Activated CD4-positive, alpha-beta T cell treated with anti-CD3 and anti-CD28 coated beads, Interleukin-2, amount 50 U/mL, for 24 hours (primary cell): ENCODE measurements around the gene MGLL.

Experiments
- DNase-seq, 2 donors: peaks; one replicate each; pipeline ENCODE4 v3.0.0-alpha.2; 2020; ENCODE audit warnings: low read depth in 1 of 2, low spot score in 1 of 2

MGLL gene

DNA sequence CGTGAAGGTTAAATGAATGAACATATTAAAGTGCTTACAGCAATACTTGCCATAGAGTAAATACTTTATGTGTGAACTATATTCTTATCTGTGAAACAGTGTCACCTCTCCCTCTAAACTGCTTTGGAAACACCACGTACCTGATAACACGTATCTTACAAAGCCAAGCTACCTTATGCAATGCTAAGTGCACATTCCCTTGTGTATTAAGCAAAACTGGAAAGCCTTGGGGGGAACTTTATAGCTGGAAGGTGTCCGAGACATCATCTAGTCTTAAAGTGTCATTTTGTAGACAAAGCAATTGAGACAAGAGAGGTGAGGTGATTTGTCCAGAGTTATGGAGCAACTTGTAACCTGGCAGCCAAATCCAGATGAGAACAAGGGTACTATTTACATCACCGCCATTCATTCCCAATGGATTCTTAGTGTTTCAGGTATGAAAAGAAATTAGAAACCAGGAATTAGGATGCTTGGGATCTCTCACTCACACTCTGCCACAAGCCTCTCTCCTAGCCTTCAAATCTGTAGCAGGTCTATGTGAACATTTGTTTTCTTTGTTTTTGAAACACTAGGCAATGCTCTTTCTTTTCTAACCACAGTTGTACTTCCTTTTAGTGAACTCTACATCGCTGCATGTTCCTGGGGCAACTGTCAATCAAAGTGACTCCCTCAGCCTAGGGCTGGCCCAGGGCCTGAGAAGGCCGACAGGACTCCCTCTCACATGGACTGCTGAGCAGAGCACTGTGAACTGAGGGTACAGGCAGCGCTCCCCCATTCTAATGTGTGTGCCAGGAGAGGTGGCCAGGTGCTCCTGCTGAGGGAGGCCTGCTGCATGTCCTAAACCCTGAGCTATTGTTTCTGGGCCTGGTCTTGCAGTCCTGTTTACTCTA is 13.9 kb upstream of the MGLL start:
- no peak for DNase-seq

DNA sequence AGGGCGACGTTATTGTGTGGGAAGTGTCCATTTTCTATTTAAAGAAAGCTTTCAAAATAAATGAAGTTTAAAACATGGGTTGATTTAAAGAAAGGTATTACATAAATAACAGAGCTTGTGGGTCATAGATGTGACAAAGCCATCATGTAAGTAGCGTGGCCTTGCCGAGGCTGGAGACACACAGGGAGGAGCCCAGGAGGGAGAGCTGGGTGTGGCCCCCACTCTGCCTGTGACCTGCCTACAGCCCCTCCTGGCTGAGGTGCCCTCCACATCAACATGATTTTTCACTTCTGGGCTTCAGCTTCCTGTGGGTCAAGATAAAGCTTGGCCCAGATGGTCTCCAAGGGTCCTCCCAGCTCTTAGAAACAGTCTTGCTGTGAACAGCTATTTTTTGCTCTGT is 12.5 kb upstream of the MGLL start:
- no peak for DNase-seq

DNA sequence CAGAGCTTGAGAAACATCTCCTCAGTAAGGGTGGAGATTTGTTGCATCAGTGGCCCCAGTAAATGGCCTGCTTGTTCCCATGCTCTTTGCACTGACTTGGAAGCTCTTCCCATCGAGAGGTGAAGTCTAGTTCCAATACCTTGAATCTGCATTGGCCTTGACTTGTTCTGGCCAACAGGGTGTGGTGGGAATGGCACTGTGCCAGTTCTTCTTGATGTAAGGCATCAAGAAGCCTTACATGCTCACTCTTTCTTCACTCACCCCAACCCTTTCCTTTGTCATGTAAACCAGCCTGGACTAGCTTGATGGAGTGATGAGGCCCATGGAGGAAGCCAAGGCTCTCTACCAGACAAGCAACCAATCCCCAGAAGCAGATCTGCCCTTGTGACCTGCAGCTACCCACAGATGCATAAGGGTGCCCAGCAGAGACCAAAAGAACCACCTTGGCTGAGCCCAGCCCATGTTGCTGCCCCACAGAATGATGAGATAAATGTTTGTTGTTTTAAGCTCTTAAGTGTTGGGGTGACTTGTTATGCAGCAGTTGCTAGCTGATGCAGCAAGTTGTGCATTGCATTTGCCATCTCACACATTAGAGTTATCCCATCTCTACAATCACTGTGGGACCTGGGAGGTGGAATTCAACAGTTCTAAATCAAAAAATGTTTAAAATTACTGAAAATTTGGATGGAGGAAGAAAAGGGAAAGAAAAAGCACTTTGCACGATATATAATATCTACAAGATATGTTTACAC is 11.1 kb upstream of the MGLL start:
- DNase-seq: no peak

DNA sequence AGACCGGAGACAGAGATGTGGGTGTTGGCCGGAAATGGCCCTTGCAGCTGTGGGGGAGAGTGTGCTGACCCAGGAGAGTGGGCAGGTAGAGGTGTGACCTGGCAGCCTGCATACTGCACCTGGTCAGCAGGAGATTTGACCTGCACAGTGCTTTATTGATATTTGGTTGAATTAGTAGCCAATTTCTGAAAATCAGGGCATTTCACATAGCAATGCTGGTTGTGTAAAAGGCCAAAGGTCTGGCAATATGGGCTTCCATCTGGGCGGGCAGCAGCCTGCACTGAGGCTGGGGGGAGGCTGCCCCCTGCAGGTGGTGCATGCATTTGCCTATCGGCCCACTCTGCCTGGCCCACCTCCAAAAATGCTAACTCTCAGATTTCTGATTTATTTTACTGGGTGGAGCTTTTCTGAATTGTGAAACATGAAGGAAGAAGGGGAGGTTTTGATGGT is 9.4 kb upstream of the MGLL start:
- DNase-seq: no peak

DNA sequence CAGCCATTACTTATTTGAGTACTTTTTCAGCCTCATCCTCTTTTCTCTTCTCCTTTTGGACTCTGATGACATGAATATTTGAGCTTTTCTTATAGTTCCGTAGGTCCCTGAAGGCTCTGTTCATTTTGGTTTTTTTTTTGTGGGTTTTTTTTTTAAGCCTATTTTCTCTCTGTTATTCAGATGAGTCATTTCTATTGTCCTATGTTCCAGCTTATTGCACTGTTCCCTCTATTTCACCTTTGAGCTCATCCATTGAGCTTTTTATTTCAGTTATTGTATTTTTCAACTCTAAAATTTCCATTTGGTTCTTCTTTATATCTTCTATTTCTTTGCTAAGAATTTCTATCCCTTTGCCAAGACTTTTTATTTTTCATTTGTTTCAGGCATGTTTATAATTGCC is 7.2 kb upstream of the MGLL start:
- DNase-seq: no peak

DNA sequence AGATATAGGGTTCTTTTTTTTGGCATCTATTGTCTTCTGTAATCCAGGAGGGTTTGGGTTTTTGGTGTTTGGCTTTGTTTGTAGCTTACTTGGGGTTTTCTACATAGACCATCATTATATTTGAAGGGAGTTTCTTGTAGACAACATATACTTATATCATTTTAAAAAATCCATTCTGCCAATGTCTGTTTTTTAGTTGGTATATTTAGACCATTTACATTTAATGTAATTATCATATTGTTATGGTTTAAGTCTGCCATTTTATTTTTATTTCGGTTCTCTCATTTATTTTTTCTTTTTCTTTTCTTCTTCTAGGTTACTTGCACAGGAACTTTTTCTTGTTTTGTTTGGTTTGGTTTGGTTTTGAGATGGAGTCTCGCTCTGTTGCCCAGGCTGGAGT is 5.5 kb upstream of the MGLL start:
- no peak for DNase-seq

DNA sequence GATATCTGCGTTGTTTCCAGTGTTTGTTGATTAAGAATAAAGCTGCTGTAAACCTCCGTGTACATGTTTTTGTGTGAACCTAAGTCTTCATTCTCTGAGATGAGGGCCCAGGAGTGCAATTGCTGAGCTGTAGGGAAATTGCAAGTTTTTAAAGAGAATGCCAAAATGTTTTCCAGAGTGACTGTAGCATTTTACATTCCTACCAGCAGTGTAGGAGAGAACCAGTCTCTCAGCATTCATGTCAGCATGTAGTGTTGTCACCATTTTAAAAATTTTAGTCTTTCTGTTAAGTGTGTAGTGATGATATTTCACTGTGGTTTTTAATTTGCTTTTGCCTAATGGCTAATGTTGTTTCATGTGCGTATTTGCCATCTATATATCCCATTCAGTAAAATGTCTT is 3.4 kb upstream of the MGLL start:
- no peak for DNase-seq

DNA sequence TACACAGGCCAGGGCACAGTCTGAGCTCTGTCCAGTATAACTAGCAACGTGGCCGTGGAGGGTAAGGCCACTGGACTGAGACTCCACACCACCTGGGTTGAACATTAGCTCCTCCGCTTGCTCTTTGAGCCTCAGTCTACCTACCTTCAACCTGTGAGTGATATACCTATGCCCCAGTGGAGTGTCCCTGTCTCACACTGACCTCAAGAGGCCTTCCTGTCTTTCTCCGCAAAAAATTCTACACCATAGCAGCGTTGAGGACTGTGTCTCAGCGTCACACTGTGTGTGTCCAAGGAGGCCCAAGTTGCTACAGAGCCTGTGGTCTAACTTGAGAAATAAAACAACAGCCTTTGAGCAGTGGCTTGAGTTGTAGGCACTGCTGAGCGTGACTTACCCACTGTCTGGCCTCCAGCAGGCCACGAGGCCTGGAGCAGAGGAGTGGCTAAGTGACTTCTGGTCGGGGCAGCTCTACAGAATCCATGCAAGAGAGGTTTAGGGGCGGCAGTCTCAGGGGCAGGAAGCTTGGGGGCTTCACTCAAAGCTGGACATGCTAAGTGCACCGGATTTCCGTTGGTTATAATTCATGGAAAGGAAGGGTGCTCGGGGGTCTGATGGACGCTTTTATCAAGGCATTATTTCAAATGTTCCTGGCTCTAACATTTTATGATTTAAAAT is 2.0 kb upstream of the MGLL start:
- DNase-seq: no peak

DNA sequence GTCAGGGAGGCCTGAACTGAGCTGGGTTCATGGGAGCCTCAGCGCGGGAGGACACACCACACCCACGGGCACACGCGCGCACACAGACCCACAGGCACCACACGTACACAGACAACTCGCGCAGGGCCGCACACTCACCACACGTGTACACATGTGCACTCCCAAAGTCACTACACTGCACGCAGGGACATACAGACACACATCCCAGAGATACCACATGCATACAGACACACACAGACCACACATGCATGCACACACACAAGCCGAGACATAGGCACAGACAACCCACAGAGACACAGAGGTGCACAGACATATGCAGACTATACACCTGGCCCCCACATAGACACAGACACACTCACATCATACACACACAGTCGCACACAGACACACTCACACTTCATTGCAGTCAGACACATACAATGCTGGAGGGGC is 1.1 kb upstream of the MGLL start:
- DNase-seq: no peak

DNA sequence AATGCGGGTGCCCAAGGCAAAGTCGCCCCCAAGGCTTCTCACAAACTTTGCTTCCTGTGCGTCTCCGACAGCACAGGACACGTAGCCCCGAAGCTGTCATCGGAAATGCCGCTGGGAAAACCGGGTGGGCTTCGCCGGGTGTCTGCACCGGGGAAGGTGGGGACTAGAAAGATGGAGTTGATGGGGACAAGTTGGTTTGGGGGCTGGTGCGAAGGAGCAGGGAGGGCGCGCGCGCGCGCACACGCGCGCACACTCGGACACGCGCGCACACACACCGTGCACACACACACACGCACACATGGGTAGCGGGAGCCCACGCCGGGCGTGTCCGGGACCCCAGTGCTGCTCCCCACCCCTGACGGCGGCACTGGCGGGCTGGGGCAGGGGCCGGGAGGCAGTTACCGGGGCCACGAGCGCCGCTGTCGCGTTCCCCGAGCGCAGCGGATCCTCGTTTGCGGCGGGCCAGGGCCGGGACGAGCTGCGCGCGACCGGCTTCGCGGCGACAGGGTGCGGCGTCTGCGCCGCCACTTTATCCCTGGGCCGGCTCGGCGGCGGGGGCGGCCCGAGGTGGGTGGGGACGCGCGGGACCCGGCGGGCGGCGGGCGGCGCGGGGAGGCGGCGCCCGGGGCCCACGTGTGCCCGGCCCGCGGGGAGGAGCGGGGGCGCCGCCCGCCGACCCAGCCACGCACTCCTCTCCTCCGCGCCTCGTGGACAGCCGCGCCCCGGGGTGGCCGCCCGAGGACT is 539 bp upstream of the MGLL start:
- DNase-seq: no peak

DNA sequence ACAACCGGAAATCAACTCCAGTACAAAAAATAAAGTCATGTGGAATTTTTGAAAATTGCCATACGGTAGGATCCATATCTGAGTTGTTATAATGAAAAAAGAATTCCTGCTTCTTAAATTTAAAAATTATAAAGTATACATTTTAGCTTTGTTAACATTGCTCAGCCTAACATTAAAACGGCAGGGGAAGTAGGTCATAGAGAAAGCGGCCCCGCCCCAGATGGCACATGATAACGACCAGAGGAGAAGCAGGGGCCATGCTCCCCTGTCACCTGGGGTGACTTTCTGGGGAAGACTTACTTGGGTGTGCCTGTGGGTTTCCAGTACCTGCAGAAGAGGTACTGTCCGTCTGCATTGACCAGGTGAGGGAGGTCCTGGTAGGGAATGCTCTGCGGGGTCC is 921 bp downstream of the MGLL start:
- DNase-seq: no peak

DNA sequence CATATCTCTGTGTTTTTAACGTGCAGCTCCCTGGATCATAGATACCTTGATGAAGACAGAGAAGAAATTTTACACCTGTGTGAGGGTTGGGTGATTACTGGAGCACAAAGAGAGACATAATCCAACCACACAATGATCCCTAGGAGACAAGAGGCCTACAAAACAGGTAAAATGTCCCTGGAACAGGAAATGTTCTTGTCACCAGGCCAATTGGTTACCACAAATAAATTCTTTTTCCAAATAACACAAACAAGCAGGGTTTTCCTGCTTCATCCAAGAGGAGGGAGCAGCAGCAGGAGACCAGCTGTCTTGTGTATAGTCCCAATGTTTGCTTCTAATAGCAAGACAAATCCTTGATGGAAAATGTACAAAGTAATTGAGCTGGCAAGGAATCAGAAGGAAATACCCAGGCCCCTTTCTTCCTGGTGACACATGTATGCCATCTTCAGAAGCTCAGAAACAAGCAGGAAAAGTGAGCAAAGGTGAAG is 1.4 kb downstream of the MGLL start:
- DNase-seq: no peak

DNA sequence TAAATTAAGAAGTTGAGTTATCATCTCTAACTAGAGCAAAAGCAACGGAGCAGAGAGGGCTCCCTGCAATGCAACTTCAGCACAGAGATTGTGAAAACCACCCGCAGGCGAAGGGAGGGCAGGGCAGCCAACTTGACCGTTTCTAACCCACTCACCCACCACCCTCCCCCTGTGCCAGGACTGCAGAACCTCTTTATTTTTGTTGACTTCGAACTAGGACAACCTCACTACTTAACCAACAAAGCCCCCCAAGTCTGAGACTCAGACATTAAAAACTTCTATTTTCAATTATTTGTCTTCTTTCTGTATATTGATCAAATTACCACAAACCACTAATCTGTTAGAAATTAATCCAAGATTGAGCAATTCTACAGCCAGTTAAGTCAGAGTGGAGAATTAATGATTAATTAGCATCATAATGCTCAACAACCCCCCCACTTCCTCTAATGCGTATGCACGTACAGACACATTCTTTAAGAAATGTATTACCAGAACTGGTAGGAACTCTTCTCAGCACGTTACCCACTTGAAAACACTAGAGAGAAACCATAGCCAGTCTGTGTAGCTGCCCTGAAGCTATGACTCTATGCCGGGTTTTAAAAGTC is 2.0 kb downstream of the MGLL start:
- no peak for DNase-seq

DNA sequence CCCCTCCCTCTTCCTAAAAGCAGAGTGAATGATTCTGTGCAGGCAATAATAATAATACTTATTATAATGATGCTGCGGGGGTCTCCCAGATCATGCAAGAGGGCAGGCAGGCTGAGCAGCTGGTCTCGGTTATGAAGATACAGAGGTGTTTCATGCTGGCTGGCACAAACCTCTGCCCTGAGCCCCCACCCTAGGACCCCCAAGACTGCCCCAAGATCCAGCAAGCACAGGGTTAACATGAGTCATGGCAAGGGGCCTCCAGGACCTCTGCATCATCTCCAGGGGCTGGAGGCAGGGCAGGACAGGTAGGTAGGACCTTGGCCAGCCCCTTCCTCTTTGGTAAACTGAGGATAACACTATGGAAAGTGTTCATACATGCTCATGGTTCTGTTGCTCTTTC is 2.7 kb downstream of the MGLL start:
- no peak for DNase-seq

DNA sequence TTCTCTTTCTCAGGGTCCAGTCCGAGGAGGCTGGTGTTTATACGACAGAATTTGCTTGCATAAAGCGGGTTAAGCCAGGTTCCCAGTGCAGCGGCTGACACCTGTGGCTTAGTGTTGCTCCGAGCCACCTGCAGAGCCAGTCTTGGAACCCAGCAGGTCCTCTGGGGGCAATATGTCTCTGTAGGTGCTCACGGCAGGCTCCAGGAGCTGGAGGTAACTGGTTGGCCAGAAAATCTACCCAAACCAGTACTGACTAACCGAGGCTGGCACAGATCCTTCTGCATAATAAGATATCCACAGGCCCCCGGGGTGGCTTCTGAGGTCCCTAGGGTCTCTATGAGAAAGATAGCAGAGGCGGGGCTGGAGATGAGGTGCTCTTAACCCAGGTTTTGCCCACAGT is 3.2 kb downstream of the MGLL start:
- no peak for DNase-seq

DNA sequence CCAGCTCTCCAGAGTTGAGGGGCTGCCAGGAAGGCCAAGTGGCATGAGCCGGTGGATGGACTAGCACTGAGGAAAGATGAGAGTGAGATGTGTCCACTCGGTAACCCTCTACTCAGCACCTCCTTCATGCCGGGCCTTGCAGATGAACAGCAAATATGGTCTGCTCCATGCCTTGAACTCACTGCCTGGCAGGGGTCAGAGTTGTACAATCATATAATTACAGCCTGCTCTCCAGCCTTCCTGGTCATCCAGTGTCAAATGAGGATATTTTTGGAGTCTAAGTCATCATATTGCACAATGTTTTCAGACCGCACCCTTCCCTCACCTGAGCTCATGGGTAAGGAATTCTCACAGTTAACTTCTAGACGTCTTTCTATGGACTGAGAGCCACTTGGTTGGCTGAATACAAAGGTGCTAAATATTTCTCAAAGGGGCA is 4.9 kb downstream of the MGLL start:
- DNase-seq: no peak

DNA sequence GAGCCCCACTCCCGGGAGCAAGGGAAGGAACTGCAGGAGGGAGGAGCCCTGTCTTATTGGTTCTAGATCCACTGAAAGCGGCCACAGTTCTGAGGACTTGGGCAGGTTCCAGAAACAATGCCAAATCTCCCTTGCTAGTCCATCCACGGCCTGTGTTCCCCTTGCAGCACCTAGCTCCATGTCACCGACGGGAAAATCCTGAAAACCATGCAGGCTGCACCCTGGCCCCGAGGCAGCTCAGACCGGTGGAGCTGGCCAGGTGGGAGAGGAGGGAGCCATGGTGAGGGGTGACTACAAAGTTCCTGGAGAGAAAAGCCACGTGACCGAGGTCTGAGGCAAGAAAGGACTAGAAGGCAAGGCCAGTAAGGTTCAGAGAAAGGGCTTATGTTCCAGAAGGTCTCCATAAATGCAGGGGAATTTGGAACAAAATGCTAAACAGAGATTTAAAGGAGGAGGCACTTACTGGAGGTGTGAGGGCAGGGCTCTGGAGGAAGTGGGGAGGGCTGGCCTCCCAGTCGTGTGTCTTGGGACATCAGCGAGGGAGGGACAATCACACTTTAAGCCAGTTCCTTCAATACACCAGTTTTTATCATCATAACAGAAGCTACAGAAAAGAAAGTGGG is 5.4 kb downstream of the MGLL start:
- DNase-seq: no peak

DNA sequence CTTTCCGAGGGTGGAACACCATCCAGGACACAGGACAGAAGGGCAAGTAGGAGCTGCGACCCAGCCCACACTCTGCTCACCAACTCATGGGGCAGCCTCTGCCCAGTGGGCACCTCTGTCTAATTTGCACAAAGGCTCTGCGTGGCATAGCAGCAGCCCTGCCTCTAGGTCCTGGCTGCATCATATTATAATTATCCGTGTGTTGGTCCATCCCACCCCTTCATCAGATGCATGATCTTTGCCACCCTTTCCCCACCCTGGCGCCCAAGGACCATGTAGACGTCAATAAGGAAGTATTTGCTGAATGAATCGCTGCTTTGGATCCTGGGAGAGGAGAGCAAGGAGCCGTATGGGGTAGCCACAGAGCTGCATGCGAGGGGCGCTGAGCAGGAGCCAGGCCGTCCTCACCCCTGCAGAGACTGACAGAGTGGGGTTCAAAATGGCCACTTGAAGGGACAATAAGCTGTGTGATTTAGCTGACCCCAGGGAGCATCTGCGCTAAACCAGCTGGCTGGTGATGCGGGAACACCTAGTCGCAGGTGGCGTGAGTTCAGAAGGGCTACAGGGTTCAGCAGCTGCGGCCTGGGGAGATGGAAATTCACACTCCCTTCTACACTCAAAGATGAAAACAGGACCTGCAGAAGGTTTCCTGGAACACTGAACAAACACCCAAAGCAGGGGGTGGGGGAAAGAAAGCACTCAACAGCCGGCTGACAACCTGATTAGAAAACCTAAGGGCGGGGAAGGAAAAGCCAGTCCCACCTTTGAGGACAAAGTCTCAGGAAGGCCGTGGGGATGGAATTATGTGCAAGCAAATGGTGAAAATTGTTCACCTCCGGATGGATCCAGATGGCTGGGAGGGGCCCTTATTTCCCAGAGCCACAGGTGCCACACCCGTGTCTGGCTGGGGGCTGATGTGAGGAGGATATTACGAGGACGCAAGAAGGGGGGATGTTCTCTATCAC is 6.4 kb downstream of the MGLL start:
- DNase-seq: no peak

DNA sequence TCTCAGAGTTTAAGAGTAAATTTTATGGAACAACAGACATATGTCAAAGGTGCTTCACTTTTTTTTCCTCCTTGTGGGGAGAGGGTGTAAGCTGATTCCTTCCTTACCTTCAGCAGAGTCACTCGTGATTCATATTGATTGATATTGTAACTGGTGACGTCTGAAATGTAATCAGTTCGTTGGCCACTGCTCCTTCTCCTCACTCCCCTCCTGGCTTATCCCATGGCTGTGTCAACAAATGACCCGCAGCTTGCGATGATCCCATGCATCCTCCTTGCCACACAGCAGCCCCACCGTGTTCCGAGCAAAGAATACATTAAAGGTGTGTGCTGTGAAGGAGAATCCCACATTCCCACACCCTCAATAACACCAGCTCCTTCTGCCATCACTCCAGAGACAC is 7.3 kb downstream of the MGLL start:
- DNase-seq: no peak
